K562 (cell line): Measurements from ENCODE around the gene DIPK1B. TPM values are rescaled to one million over a fixed set of nuclear protein-coding genes. Genes with fewer than 3 reads are reported as not detected.

Experiments used
- BCOR ChIP-seq: fragments of 450-650 bp; IDR thresholded peaks from 2 replicates; pipeline ENCODE4 v1.6.1; 2016
- CHD1 ChIP-seq: fragments of 200-600 bp; sonication (generic); IDR thresholded peaks from one replicate; pipeline ENCODE4 v1.6.1; 2012; ENCODE audit warnings: mild to moderate bottlenecking, moderate library complexity, low read length, inconsistent platforms
- CLOCK ChIP-seq: fragments of 250-450 bp; sonication (Bioruptor Pico); IDR thresholded peaks from 2 replicates; pipeline ENCODE4 v1.4.0; 2020; ENCODE audit warnings: mild to moderate bottlenecking, moderate library complexity, borderline replicate concordance
- GTF2E2 ChIP-seq: fragments of 200-800 bp; sonication (Bioruptor generic); IDR thresholded peaks from 2 replicates; pipeline ENCODE4 v1.6.1; 2016; ENCODE audit warnings: missing genetic modification characterization, missing compliant biosample characterization
- MTF1 ChIP-seq: fragments of 250-450 bp; sonication (Bioruptor Pico); IDR thresholded peaks from 2 replicates; pipeline ENCODE4 v1.9.0; 2021; ENCODE audit warnings: moderate library complexity, mild to moderate bottlenecking, inconsistent platforms, borderline replicate concordance
- PML ChIP-seq: IDR thresholded peaks from 2 replicates; pipeline ENCODE4 v1.6.1; 2012; ENCODE audit warnings: low read length, inconsistent platforms
- SMAD4 ChIP-seq: fragments of 250-450 bp; sonication (Bioruptor Pico); conservative IDR thresholded peaks from 2 replicates; pipeline ENCODE4 v1.8.0; 2021; ENCODE audit warnings: inconsistent platforms, mild to moderate bottlenecking, moderate library complexity
- polyA plus RNA-seq, 8 experiments: library from polyadenylated mRNA; depleted of rRNA in 4 of 8; stranded (reverse) in 5 of 8; unstranded in 3 of 8; fragments of >200 nt; fragmentation: Nextera tagmentation in 2 of 8; fragmentation: Illumina TruSeq in 1 of 8; extraction: Ambion mirVana in 2 of 8; extraction: Trizol in 1 of 8; gene quantifications; 2 replicates each; pipeline versions ENCODE4 v1.2.1 to v1.2.3, GENCODE V29; 2011 to 2014; ENCODE audit warnings: inconsistent platforms in 1 of 8, missing spikeins in 1 of 8
- total RNA-seq, 7 experiments: library from RNA; depleted of rRNA in 6 of 7; stranded (reverse); fragments of >200 nt in 6 of 7; fragmentation: Illumina TruSeq in 2 of 7; extraction: Trizol in 2 of 7; gene quantifications; 2 replicates each; pipeline versions ENCODE4 v1.2.1 to v1.2.3, GENCODE V29; 2011 to 2021; ENCODE audit warnings: low replicate concordance in 1 of 7
- TF ChIP-seq, protein P1 (sequence below): fragments of 450-650 bp; IDR thresholded peaks from 2 replicates; pipeline ENCODE4 v1.6.1; 2016; ENCODE audit warnings: low read depth
- TF ChIP-seq, protein P2 (sequence below): IDR thresholded peaks from 3 replicates; pipeline ENCODE4 v1.6.1; 2011; ENCODE audit warnings: borderline replicate concordance, mild to moderate bottlenecking, moderate library complexity; ENCODE audit not compliant: insufficient read length; ENCODE audit errors: extremely low read depth

The DIPK1B gene
- total and polyA plus RNA-seq, 9 of the 15 experiments (the other 6 are each of a cell fraction or from before 2014, with no cell fraction given), result 0.08 to 22.3 (median 5.9) TPM

- TF ChIP-seq, protein P1, sequence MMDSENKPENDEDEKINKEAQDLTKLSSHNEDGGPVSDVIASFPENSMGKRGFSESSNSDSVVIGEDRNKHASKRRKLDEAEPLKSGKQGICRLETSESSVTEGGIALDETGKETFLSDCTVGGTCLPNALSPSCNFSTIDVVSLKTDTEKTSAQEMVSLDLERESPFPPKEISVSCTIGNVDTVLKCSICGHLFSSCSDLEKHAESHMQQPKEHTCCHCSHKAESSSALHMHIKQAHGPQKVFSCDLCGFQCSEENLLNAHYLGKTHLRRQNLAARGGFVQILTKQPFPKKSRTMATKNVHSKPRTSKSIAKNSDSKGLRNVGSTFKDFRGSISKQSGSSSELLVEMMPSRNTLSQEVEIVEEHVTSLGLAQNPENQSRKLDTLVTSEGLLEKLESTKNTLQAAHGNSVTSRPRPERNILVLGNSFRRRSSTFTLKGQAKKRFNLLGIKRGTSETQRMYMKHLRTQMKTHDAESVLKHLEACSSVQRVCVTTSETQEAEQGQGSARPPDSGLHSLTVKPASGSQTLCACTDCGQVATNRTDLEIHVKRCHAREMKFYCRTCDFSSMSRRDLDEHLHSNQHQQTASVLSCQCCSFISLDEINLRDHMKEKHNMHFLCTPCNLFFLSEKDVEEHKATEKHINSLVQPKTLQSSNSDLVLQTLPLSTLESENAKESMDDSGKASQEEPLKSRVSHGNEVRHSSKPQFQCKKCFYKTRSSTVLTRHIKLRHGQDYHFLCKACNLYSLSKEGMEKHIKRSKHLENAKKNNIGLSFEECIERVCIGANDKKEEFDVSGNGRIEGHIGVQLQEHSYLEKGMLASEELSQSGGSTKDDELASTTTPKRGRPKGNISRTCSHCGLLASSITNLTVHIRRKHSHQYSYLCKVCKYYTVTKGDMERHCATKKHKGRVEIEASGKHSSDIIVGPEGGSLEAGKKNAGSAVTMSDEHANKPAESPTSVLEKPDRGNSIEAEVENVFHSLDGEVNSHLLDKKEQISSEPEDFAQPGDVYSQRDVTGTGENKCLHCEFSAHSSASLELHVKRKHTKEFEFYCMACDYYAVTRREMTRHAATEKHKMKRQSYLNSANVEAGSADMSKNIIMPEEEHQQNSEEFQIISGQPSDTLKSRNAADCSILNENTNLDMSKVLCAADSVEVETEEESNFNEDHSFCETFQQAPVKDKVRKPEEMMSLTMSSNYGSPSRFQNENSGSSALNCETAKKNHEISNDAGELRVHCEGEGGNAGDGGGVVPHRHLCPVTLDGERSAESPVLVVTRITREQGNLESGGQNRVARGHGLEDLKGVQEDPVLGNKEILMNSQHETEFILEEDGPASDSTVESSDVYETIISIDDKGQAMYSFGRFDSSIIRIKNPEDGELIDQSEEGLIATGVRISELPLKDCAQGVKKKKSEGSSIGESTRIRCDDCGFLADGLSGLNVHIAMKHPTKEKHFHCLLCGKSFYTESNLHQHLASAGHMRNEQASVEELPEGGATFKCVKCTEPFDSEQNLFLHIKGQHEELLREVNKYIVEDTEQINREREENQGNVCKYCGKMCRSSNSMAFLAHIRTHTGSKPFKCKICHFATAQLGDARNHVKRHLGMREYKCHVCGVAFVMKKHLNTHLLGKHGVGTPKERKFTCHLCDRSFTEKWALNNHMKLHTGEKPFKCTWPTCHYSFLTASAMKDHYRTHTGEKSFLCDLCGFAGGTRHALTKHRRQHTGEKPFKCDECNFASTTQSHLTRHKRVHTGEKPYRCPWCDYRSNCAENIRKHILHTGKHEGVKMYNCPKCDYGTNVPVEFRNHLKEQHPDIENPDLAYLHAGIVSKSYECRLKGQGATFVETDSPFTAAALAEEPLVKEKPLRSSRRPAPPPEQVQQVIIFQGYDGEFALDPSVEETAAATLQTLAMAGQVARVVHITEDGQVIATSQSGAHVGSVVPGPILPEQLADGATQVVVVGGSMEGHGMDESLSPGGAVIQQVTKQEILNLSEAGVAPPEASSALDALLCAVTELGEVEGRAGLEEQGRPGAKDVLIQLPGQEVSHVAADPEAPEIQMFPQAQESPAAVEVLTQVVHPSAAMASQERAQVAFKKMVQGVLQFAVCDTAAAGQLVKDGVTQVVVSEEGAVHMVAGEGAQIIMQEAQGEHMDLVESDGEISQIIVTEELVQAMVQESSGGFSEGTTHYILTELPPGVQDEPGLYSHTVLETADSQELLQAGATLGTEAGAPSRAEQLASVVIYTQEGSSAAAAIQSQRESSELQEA, result peak; percentile 26; the same call in 1 of the 2 replicates
- TF ChIP-seq PML (no peak), SMAD4 (CRISPR knock-in tag) (no peak), CLOCK (CRISPR knock-in tag) (no peak), MTF1 (no peak), BCOR (no peak), CHD1 (no peak), GTF2E2 (tag) (no peak)
- TF ChIP-seq, protein P2, sequence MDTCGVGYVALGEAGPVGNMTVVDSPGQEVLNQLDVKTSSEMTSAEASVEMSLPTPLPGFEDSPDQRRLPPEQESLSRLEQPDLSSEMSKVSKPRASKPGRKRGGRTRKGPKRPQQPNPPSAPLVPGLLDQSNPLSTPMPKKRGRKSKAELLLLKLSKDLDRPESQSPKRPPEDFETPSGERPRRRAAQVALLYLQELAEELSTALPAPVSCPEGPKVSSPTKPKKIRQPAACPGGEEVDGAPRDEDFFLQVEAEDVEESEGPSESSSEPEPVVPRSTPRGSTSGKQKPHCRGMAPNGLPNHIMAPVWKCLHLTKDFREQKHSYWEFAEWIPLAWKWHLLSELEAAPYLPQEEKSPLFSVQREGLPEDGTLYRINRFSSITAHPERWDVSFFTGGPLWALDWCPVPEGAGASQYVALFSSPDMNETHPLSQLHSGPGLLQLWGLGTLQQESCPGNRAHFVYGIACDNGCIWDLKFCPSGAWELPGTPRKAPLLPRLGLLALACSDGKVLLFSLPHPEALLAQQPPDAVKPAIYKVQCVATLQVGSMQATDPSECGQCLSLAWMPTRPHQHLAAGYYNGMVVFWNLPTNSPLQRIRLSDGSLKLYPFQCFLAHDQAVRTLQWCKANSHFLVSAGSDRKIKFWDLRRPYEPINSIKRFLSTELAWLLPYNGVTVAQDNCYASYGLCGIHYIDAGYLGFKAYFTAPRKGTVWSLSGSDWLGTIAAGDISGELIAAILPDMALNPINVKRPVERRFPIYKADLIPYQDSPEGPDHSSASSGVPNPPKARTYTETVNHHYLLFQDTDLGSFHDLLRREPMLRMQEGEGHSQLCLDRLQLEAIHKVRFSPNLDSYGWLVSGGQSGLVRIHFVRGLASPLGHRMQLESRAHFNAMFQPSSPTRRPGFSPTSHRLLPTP, result peak; percentile 4
Observed at GRCh38 chr9:136711751-136712689, at the start of gene DIPK1B (continued).
